ENCODE measurements around the gene HNRNPA1L2. TPM values are rescaled to one million over a fixed set of nuclear protein-coding genes. Genes with fewer than 3 reads are reported as not detected.

HNRNPA1L2 gene
- total RNA-seq, 1 experiment from 2014 or later: 6.2 TPM

DNA sequence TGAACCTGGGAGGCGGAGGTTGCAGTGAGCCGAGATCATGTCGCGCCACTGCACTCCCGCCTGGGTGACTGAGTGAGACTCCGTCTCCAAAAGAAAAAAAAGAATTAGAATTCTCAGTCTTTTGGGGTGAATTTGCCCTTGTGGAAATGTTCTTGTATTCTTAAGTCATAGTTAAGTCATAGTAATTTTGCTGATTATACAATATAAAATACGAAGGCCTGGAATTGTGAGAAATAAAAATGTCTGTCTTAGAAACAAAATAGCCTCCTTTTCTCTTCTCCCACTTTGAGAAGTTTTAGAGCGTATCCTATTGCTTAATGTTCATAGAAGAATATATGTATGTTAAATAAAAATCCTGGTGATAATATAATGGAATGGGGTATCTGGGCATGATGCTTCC lies 28.5 kb downstream of the HNRNPA1L2 start:
- no peaks in the 10 kb centered on the region for H3K27me3 ChIP-seq (ENCODE audit: insufficient read depth, low read length)
- RAD21 ChIA-PET (ENCODE audit: low non-redundant PET in 1 of 2, low total read pairs in 2 of 2, uncharacterized antibody in 2 of 2, unreplicated experiment in 2 of 2): no interaction called here
- H3K79me2 ChIP-seq (ENCODE audit: insufficient read depth, low read length): peaks cover 94% of the 10 kb centered on the region
- H3K4me3 ChIP-seq (replicated peaks in 1 of 2; ENCODE audit: low read depth in 1 of 2, low read length in 2 of 2): no peak overlapping the region
- peaks cover 4% of the 10 kb centered on the region; the same call in 1 of the 2 replicates for H4K20me1 ChIP-seq (ENCODE audit: insufficient read depth)
- no peak for ATAC-seq
- H3K4me1 ChIP-seq (ENCODE audit: control insufficient read depth in 1 of 2, insufficient read depth in 2 of 2, low read length in 2 of 2): no peaks in the 10 kb centered on the region
- H3K9ac ChIP-seq (ENCODE audit: low read length): no peak overlapping the region
- TF ChIP-seq, protein P1, sequence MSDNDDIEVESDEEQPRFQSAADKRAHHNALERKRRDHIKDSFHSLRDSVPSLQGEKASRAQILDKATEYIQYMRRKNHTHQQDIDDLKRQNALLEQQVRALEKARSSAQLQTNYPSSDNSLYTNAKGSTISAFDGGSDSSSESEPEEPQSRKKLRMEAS (IDR thresholded peaks at IDR 0.05): no peak
- TF ChIP-seq, protein P2, sequence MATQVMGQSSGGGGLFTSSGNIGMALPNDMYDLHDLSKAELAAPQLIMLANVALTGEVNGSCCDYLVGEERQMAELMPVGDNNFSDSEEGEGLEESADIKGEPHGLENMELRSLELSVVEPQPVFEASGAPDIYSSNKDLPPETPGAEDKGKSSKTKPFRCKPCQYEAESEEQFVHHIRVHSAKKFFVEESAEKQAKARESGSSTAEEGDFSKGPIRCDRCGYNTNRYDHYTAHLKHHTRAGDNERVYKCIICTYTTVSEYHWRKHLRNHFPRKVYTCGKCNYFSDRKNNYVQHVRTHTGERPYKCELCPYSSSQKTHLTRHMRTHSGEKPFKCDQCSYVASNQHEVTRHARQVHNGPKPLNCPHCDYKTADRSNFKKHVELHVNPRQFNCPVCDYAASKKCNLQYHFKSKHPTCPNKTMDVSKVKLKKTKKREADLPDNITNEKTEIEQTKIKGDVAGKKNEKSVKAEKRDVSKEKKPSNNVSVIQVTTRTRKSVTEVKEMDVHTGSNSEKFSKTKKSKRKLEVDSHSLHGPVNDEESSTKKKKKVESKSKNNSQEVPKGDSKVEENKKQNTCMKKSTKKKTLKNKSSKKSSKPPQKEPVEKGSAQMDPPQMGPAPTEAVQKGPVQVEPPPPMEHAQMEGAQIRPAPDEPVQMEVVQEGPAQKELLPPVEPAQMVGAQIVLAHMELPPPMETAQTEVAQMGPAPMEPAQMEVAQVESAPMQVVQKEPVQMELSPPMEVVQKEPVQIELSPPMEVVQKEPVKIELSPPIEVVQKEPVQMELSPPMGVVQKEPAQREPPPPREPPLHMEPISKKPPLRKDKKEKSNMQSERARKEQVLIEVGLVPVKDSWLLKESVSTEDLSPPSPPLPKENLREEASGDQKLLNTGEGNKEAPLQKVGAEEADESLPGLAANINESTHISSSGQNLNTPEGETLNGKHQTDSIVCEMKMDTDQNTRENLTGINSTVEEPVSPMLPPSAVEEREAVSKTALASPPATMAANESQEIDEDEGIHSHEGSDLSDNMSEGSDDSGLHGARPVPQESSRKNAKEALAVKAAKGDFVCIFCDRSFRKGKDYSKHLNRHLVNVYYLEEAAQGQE (IDR thresholded peaks at IDR 0.05; ENCODE audit: low read depth): no peak
- TF ChIP-seq RAD21 (IDR thresholded peaks at IDR 0.05; ENCODE audit: low read depth): no peak
- TF ChIP-seq EZH2phosphoT487 (IDR thresholded peaks at IDR 0.05; ENCODE audit: borderline replicate concordance): no peak
- TF ChIP-seq, protein P3, sequence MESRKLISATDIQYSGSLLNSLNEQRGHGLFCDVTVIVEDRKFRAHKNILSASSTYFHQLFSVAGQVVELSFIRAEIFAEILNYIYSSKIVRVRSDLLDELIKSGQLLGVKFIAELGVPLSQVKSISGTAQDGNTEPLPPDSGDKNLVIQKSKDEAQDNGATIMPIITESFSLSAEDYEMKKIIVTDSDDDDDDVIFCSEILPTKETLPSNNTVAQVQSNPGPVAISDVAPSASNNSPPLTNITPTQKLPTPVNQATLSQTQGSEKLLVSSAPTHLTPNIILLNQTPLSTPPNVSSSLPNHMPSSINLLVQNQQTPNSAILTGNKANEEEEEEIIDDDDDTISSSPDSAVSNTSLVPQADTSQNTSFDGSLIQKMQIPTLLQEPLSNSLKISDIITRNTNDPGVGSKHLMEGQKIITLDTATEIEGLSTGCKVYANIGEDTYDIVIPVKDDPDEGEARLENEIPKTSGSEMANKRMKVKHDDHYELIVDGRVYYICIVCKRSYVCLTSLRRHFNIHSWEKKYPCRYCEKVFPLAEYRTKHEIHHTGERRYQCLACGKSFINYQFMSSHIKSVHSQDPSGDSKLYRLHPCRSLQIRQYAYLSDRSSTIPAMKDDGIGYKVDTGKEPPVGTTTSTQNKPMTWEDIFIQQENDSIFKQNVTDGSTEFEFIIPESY (IDR thresholded peaks at IDR 0.05; ENCODE audit: extremely low read depth, insufficient replicate concordance, low read length): no peak
- TF ChIP-seq TCF7L2 (IDR thresholded peaks at IDR 0.05; ENCODE audit: borderline replicate concordance, extremely low read depth, insufficient read depth, insufficient read length): no peak
- no peak for TF ChIP-seq CBX3 (IDR thresholded peaks at IDR 0.05; ENCODE audit: low read depth)
- TF ChIP-seq, protein P4, sequence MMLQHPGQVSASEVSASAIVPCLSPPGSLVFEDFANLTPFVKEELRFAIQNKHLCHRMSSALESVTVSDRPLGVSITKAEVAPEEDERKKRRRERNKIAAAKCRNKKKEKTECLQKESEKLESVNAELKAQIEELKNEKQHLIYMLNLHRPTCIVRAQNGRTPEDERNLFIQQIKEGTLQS (IDR thresholded peaks at IDR 0.05): no peak
- TF ChIP-seq POLR2A (IDR thresholded peaks at IDR 0.05; ENCODE audit: borderline replicate concordance, extremely low read depth, insufficient read depth, insufficient read length): no peak
- no peak for TF ChIP-seq FOSL1 (IDR thresholded peaks at IDR 0.05; ENCODE audit: low read depth)
- no peak for TF ChIP-seq EZH2 (IDR thresholded peaks at IDR 0.05)
- TF ChIP-seq JUND (IDR thresholded peaks at IDR 0.05): no peak
- TF ChIP-seq CEBPB (IDR thresholded peaks at IDR 0.05; ENCODE audit: low read depth): no peak
- BruUV-seq (replicated peaks): no TSS peak
- H2AFZ ChIP-seq (ENCODE audit: low read depth, low read length, poor library complexity, severe bottlenecking): no peak overlapping the region
- no peak overlapping the region for H3K4me2 ChIP-seq (ENCODE audit: low read length)
- no peaks in the 10 kb centered on the region for H3K9me2 ChIP-seq (ENCODE audit: insufficient read depth)
- H3K36me3 ChIP-seq (ENCODE audit: control insufficient read depth in 1 of 2, insufficient read depth in 2 of 2, low read length in 2 of 2): peaks cover 30% of the 10 kb centered on the region in 2 experiments
- CTCF ChIA-PET: no interaction called here
- no peak for DNase-seq (ENCODE audit: low read depth, low spot score)
- POLR2A ChIA-PET: no interaction called here
- intact Hi-C loops (cut with micrococcal nuclease): no loop called here
- H3K9me3 ChIP-seq (ENCODE audit: control insufficient read depth in 1 of 2, insufficient read depth in 1 of 2, low read depth in 1 of 2, low read length in 2 of 2): no peaks in the 10 kb centered on the region
- H3K27ac ChIP-seq (ENCODE audit: low read depth, low read length): no peak overlapping the region

Data from HCT116 (cell line).